HG02870 (cell line): ENCODE data around the gene C2orf72.
"Not testable (repeated sequence)": the region's sequence is repeated elsewhere in the genome, so short reads cannot be mapped to it uniquely, and the experiment has no call there.

Experiments
- ATAC-seq: cut with Tn5 transposase; IDR thresholded peaks from one replicate; pipeline ENCODE4 v1.9.1; 2021; ENCODE audit warnings: mild to moderate bottlenecking, moderate library complexity; ENCODE audit not compliant: unreplicated experiment

C2orf72 gene

DNA sequence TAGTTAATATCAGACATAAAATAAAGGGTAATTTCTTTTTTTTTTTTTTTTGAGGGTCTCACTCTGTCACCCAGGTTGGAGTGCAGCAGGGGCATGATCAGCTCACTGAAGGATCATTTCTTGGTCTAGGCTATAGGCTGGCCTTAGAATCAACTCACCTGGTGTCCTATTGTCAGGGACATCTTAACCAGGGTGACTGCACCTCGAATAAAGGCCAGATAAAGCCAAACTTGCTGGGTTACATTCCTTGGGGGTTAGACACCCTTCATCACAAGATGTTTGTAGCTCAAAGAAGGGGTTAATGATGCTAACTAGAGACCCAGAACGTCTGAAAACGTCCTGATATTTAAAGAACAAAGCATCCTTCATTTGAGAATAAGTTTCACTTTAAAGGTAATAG lies 23.5 kb upstream of the C2orf72 start:
- ATAC-seq, result no peak

DNA sequence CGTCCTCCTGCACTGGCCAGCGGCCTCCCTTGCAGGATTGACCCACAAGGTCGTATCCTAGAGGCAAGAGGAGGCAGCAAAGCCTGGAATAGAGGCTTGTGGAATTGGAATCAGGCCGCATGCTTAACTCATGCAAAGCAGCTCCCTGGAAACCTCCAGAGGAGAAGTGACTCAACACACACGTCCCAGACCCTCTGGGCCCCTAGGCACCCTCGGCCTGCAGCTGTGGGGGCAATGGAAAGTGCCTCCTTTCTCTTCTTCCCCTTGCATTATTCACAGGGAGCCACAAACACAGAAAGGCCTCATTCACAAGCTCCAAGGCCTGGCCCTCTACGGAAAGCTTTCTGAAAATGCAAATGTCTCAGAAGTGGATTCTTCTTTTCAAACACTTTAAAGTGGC lies 21.8 kb upstream of the C2orf72 start:
- no peak for ATAC-seq

DNA sequence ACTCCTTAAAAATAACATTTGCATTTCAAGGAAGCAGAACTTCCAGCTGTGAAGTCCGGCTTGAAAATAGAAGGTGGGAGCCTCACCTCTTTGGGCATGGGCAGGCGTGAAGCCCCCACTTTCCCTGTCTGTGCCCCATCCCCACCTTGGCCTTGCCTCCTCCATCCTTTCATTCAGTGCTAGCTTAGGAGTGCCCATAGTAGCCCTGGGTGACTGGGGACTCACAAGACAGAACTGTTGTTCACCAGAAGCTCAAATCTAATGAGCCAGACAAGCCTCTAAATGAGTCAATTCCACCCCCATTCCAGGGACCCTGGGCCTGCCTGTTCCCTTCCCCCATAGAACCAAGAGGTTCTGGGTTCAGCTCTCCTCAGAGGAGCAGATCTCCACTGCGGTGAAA lies 21.4 kb upstream of the C2orf72 start:
- ATAC-seq, result no peak

DNA sequence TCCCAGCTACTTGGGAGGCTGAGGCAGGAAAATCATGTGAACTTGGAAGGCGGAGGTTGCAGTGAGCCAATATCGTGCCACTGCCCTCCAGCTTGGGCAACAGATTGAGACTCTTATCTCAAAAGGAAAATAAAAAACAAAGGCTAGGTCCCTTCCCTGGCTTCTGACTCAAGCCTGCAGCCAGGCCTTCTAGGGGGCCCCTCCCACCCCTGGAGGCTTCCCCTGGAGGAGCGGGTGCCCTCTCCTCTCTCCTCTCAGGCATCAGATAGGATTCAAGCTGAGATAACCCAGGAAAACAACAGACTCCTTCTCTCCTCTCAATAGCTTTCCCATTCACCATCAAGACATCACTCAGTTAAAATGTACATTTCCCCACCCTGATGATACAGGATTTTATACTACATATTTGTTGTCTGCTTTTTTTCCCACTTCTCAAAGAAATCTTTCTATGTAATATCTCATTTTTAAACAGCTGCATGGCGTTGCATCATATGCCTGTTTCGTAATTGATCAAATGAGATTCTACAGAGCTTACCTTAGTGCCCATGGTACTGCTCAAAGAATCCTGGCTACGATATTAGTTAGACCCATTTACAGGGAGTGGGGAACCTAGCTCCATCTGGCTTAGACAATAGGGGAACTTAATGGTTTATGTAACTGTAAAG lies 20.6 kb upstream of the C2orf72 start:
- ATAC-seq, result no peak

DNA sequence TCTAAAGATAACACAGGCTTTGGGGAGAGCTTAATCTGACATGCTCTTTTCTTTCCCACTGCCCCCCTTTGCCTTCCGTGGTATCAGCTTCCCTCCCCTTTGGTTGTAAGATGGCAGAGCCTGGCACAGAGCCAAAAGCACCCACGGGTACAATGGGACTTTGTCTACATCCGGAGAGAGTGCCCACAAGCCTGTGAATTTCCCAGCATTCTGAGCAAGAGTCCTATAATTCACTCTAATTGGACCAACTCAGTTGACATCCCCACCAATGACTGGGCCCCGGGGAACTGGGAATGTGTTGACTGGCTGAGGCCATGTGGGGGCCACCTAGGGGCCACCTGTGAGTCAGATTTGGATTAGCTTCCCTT lies 20.1 kb upstream of the C2orf72 start:
- no peak for ATAC-seq

DNA sequence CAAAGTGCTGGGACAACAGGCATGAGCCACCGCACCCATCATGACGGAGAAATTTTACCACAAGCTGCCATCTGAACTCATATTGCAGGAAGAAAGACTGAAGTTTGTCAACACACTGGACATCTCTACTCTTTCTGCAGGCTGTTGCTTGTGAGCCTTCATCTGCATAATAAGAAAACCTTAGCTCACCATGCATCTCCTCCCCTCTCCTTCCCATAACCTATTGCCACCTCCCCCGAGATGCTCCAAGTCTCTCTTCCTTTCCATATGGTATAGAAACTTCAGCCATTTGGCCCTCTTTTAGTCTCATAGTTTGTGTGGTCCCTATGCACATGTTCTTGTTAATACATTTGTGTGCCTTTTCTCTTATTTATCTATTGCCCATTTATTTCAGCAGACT lies 19.1 kb upstream of the C2orf72 start:
- no peak for ATAC-seq

DNA sequence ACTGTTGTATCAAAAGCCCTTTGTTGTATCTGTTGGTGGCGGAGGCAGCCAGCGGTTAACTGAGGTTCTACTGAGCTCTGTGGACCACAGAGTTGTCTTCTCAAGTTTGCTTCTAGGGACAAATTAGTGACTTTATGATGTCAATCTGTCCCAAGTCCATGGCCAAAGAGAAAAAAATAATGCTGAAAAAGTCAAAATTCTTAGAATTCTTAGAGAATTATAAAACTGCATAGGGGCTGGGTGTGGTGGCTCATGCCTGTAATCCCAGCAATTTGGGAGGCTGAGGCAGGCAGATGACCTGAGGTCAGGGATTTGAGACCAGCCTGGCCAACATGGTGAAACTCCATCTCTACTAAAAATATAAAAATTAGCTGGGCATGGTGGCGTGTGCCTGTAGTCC lies 12.3 kb upstream of the C2orf72 start:
- not testable (repeated sequence) for ATAC-seq

DNA sequence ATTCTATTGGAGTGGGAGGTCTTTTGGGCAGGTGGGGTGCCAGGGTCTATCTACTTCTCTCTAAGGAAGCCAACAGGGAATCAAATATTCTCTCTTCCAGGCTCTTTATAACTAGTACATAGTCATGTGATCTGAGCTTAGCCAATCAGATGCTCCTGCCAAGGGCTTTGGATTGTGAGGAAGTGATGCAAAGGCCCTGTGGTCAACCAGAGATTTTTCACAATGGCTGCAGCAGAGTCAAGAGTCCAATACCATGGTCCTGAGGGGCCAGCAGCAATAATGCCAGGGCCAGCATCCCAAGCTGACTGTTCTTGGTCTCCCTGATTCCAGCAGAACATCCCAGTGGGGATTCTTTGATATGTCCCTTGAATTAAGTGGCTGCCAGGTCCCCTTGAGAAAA lies 8.4 kb upstream of the C2orf72 start:
- no peak for ATAC-seq

DNA sequence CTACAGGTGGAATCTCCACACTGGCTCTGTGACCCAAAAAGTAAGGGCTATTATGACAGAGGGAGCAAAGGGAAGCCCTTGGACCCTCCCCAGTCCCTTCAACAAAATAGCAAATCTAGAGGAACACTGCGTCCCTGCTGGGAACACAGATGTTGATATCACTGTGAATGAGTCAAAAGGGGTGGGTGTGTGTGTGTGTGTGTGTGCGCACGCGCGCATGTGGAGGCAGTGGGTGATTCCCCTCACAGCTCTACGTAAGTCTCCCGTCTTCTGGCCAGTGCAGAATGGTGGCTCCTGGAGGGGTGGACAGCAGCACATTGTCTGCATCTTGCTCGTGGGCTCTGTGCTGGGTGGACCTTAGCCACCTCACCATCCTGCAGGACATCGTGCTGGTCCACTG lies 7.8 kb upstream of the C2orf72 start:
- ATAC-seq, result no peak

DNA sequence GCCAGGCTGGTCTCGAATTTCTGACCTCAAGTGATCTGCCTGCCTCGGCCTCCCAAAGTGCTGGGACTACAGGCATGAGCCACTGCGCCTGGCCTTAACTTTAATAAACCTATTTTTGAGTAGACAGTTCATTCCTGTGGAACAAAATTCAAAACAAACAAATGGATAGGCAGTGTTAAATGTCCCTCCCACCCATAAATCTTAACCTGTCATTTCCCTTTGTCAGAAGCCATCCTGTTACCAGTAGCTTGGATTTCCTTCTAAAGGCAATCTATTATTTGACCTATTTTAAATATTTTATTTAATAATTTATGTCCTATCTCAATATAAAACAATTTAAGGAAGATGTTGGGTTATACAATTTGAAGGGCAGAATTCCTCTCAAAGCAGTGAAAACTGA lies 6.6 kb upstream of the C2orf72 start:
- no peak for ATAC-seq

DNA sequence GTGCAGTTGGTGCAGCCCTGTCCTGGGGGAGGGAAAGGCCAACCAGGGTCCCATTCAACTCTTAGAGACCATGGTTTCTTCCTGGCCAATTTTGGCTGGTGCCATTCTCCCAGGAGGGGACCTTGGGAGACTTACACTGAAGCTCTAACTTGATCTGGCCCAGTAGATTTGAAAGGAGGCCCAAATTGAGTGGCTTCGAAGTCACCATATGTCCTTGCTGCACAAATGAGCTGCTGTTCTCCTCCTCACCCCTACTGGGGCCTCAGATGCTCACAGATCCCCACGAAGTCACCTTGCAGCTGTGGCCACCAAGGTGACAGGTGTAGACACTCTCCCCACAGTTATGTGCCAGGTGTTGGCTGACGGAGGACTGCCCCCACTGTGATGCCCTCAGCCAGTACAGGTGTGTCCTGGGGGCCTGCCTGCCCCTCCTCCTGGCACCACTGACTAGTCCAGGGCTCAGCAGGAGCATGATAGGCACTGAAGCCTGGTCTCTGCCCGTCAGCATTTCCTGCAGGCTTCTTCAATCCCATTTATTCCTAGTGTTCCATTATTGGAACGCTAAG lies 4.7 kb upstream of the C2orf72 start:
- no peak for ATAC-seq

DNA sequence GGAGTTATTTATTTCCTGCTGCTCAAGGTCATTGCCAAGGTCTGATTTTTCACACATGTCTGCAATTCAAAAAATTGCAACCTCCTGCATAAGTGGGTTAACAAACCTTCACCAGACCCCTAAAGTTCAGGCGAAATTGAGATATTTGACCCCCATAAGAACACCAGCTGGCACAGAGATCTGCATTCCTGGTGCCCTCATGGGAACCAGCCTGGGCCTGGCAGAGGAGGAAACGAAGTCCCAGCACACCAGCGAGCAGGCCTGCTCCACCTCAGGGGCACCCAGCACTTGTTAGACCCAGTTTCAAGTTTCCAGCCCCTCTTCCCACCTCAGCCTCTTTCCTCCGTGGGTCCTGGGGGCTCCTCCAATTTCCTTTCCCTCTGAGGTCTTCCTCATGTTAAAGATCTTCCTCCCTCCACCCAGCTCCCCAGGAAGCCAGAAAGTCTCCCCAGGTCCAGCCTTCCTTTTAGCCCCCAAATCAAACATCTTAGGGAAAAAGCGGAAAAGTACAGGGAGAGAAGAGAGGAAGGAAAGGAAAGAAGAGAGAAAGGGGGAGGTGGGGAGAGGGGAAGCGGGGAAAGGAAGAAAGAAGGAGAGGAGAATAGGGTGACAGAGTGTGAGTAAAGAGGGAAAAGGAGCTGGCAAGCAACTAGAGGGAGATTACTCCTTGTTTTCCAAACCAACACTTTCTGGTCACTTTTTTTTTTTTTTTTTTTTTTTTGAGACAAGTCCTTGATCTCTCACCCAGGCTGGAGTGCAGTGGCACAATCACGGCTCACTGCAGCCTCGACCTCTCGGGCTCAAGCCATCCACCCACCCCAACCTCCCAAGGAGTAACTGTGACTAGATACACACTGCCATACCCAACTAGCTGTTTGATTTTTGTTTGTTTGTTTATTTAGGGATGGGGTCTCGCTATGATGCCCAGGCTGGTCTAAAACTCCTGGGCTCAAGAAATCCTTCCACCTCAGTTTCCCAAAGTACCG lies 3.9 kb upstream of the C2orf72 start:
- no peak for ATAC-seq

DNA sequence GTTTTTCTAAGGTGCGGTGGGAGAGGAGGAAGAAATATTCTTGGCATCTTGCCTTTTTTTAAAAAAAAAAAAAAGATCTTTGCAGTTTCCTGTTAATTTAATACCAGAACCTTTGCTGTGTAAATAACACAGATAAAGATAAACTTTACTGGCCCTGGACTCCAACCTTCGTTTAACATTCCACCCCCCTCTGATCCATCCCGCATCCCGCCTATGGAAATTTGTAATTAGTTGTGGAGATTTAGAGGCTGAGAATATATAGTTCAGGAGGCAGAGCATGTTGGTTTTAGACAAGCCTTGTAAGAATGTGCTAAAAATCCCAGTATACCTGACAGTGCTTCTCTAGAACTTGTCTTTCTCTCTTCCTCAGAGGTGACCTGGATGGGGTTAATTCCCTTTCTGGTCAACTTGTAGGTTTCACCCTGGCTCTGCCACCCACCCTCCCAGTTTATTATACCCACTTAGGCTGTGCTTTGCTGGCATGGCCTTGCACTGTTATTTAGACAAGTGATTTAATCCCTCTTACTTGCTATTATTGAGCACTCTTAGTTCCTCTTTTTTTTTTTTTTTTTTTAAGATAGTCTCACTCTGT lies 2.9 kb upstream of the C2orf72 start:
- ATAC-seq, result no peak

DNA sequence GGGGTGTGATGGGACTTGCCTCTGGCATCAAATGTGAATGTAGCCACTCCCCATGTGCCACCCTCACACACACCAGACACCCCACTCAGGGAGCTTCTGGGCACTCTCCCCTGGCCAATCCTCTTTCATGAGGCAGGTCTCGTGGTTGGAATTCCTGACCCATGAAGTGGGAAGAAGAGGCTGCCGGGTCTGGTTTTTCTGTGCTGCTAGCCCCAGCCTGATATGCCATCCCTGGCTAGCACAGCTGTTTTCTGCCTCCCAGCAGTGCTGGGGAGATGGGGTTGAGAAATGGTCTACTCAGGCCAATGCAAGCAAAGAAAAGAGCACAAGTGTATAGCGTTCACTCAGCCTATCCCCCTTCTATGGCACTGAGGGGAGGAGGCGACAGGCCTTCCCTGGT lies 1.2 kb upstream of the C2orf72 start:
- ATAC-seq, result no peak

DNA sequence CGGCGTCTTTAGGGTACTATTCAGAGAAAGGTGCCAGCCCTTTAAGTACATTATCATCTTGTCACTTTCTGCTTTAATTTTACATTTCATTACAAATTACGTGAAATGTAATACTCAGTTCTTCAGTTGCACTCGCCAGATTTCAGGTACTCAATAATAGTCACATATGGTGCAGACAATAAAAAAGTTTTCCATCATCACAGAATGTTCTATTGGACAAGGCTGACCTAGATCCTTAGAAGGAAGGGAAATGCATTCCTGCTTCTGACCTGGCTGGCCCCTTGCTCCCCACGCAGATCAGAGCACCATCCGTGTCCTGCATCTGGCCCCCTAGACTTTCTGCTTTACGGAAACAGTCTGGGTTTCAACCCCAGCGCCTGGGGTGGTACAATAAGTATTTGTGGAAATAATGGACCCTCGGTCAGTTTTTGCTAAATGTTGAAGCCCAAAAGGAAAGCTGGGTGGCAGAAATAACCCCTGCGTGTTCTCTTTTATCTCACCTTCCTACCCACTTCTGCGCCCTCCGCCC lies 681 bp upstream of the C2orf72 start:
- ATAC-seq, result no peak

DNA sequence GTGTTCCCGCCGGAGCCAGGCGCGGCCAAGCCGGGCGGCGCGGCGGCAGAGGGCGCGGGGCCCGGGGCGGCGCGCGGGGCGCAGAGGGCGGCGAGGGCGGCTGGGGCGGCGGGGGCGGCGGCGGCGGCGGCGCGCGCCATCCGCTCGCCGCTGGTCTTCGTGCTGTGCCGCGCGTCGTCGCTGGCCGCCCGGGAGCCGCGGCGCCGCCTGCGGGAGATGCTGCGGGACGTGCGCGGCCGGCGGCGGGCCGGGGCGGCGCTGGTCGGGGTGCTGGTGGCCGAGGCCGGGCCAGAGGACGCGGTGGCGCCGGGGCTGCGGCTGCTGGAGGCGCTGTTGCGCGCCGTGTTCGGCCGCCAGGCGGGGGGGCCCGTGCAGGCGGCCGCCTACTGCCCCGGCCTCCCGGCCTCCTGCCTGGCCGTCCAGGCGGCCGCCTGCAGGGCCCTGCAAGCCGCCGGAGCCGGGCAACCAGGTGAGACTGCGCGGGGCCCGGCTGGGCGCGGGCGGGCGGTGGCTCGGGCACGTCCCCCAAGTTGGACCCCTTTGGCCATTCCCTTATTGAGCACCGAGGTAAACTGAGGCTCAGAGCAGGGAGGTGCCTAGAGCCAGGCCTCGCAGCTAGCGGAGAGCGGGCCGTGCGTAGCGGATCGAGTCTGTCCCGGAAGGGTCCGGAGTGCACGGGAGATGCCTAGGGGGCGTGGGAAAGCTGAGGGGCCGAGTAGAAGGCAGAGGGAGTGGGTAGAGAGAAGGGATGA lies 584 bp downstream of the C2orf72 start:
- ATAC-seq, result no peak

DNA sequence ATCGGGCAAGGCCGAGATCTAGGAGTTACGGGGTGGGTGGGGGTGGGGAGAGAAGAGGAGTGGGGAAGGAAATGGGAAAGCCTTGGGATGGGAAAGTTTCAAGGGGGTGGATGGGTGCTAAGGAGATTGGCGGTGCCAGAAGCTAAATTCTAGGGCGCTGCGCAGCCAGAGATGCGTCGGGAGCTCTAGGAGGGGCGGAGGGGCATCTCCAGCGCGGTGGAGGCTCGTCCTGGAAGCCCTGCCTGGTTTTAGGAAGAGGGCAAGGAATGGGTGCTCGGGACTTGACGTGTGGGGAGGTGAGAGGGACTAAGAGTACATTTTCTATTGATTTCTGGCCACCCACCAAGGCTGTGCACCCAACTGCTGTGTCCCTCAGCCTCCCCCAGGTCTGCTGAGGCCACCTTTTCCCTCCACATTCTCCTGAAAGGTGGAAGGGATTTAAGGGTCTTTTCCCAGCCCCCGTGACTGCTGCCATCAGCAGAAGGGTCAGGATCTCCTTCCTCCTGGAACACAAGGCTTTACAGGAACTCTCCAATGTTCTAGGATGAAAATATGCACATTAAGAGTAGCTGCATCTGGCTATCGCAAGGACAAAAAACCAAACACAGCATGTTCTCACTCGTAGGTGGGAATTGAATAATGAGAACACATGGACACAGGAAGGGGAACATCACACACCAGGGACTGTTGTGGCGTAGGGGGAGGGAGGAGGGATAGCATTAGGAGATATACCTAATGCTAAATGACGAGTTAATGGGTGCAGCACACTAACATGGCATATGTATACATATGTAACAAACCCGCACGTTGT lies 1.4 kb downstream of the C2orf72 start:
- no peak for ATAC-seq

DNA sequence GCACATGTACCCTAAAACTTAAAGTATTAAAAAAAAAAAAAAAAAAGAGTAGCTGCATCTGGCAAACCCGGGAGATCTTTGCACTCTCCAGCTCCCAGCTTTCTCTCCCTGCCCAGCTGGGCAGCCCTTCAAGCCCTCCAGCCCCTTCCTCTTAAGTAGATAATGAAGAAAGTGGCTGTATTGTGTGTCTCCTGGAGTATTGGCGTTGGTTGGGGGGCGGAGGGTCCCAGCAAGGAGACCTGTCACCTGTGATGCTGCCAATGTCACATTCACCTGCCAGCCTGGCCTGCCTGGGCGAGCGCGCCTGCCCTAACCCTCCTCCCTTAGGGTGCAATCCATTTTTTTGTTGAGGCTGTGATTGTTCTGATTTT lies 2.0 kb downstream of the C2orf72 start:
- ATAC-seq, result no peak

DNA sequence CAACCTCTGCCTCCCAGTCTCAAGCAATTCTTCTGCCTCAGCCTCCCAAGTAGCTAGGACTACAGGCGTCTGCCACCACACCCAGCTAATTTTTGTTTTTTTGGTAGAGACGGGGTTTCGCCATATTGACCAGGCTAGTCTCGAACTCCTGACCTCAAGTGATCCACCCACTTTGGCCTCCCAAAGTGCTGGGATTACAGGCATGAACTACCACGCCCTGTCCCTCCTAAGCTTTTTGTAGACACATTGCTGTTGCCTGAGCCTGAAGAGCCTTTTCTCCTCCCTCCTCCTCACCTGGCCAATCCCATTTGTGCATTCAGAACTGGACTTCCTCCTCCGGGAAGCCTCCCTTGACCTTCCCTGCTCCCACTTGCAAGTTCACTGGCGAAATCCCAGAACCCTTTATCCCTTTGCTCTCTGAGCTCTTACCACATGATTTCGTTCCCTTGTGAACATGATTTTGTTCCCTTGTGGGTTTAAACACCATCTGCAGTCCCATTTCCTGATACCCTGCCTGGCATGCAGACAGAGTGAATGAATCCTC lies 2.6 kb downstream of the C2orf72 start:
- no peak for ATAC-seq
